Keratinocyte (primary cell): Measurements from ENCODE around the gene ARHGAP11B.

ENCODE experiments used
- EZH2 ChIP-seq: IDR thresholded peaks from one replicate; pipeline ENCODE4 v1.6.1; 2012; ENCODE audit warnings: inconsistent platforms, mild to moderate bottlenecking, low read length, moderate library complexity
- TF ChIP-seq, protein P1 (sequence below), 3 experiments: IDR thresholded peaks in 1 of 3; conservative IDR thresholded peaks in 1 of 3; optimal IDR thresholded peaks in 1 of 3; 2 replicates in 2 of 3; 3 replicates in 1 of 3; pipeline versions ENCODE3 to v1.5.1; 2011; ENCODE audit warnings: low read length in 3 of 3, mild to moderate bottlenecking in 3 of 3, moderate library complexity in 2 of 3, control low read depth in 1 of 3, inconsistent platforms in 1 of 3; ENCODE audit not compliant: insufficient read depth in 2 of 3; ENCODE audit errors: extremely low read depth in 1 of 3

DNA sequence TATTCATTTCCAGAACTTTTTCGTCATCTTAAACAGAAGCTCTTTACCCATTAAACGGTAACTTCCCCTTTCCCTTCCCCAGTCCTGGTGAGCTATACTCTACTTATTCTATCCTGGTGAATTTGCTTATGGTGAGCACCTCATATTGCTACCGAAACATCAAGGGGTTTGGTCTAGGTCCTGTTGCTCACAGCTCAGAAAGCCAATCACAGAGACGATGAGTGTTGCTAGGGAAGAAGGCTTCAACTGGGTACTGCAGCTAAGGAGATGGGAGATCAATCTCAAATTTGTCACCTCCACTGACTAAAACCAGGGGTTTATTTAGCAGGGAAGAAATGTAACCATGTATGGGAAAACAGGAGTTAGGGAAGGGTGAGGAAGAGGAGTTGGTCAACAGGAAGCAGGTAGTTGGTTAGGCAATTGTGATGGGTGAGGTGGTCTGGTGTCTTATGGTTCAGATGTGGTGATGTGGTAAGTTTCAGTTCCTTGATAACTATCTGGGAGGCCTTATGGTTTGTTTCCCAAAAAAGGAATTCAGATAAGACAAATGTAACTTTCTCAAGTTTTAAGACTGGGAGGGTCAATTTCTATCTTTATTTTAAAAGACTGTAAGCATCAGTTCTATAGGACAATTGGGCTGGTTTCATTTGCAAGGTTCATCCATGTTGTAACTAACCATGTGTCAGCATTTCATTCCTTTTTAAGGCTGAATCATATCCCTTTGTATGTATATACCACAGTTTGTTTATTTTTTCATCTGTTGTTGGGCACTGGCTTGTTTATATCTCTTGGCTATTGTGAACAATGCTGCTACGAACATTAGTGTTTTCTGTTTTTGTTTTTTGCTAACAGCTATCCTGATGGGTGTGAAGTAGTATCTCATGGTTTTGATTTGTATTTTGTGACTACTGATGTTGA is 24.3 kb downstream of the ARHGAP11B start:
- no peak for TF ChIP-seq EZH2
- TF ChIP-seq, protein P1, sequence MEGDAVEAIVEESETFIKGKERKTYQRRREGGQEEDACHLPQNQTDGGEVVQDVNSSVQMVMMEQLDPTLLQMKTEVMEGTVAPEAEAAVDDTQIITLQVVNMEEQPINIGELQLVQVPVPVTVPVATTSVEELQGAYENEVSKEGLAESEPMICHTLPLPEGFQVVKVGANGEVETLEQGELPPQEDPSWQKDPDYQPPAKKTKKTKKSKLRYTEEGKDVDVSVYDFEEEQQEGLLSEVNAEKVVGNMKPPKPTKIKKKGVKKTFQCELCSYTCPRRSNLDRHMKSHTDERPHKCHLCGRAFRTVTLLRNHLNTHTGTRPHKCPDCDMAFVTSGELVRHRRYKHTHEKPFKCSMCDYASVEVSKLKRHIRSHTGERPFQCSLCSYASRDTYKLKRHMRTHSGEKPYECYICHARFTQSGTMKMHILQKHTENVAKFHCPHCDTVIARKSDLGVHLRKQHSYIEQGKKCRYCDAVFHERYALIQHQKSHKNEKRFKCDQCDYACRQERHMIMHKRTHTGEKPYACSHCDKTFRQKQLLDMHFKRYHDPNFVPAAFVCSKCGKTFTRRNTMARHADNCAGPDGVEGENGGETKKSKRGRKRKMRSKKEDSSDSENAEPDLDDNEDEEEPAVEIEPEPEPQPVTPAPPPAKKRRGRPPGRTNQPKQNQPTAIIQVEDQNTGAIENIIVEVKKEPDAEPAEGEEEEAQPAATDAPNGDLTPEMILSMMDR (optimal IDR thresholded peaks at IDR 0.05 in 1 of 3, IDR thresholded peaks at IDR 0.05 in 1 of 3, conservative IDR thresholded peaks at IDR 0.05 in 1 of 3; ENCODE audit: extremely low read depth in 1 of 3, insufficient read depth in 2 of 3, low read length in 3 of 3) = no peak
